GM12878 (cell line): Measurements from ENCODE around the gene HDAC8.

Experiments used
- CTCF ChIP-seq, 3 experiments: IDR thresholded peaks in 2 of 3; conservative IDR thresholded peaks in 1 of 3; 2 replicates each; pipeline ENCODE4 v1.5.1; 2011; ENCODE audit warnings: low read depth in 3 of 3, low read length in 3 of 3, mild to moderate bottlenecking in 3 of 3, control low read depth in 2 of 3, moderate library complexity in 2 of 3, inconsistent platforms in 1 of 3, mixed read lengths in 1 of 3; ENCODE audit not compliant: control insufficient read depth in 2 of 3, insufficient read depth in 1 of 3; ENCODE audit errors: extremely low read depth in 1 of 3
- EP300 ChIP-seq, 2 experiments: fragments of 150-350 bp in 1 of 2; IDR thresholded peaks; 2 replicates each; pipeline ENCODE4 v1.6.1; 2011 to 2012; ENCODE audit warnings: low read depth in 2 of 2, low read length in 2 of 2, borderline replicate concordance in 1 of 2, improper control_type of control experiment in 1 of 2, inconsistent platforms in 1 of 2; ENCODE audit not compliant: control insufficient read depth in 1 of 2
- EZH2 ChIP-seq: IDR thresholded peaks from 2 replicates; pipeline ENCODE4 v1.6.1; 2012; ENCODE audit warnings: low read depth, mild to moderate bottlenecking, control low read depth, inconsistent platforms, low read length, borderline replicate concordance; ENCODE audit not compliant: control insufficient read depth
- FOXK2 ChIP-seq: fragments of 450-650 bp; IDR thresholded peaks from 2 replicates; pipeline ENCODE4 v1.6.1; 2017; ENCODE audit warnings: mild to moderate bottlenecking, moderate library complexity
- MXI1 ChIP-seq: fragments of 150-350 bp; IDR thresholded peaks from 2 replicates; pipeline ENCODE4 v1.6.1; 2011; ENCODE audit warnings: low read depth, mild to moderate bottlenecking, inconsistent platforms, low read length, improper control_type of control experiment
- PAX8 ChIP-seq: fragments of 450-650 bp; IDR thresholded peaks from 2 replicates; pipeline ENCODE4 v1.6.1; 2017; ENCODE audit warnings: mild to moderate bottlenecking, moderate library complexity
- SIN3A ChIP-seq: IDR thresholded peaks from 2 replicates; pipeline ENCODE4 v1.6.1; 2012; ENCODE audit warnings: low read depth, low read length, improper control_type of control experiment

GRCh38 chrX:72573158-72573511, 492 bp upstream of the HDAC8 start:
- no peak for TF ChIP-seq EP300 (IDR thresholded peaks at IDR 0.05; ENCODE audit: borderline replicate concordance in 1 of 2, control insufficient read depth in 1 of 2, low read depth in 2 of 2, low read length in 2 of 2)
- TF ChIP-seq SIN3A, result no peak
- TF ChIP-seq CTCF (IDR thresholded peaks at IDR 0.05 in 2 of 3, conservative IDR thresholded peaks at IDR 0.05 in 1 of 3; ENCODE audit: control insufficient read depth in 2 of 3, extremely low read depth in 1 of 3, insufficient read depth in 1 of 3, low read depth in 3 of 3, low read length in 3 of 3), result no peak
- TF ChIP-seq PAX8, result no peak
- no peak for TF ChIP-seq FOXK2
- TF ChIP-seq MXI1, result no peak
- TF ChIP-seq EZH2, result no peak
